Activated CD4-positive, alpha-beta memory T cell treated with anti-CD3 and anti-CD28 coated beads, Interleukin-2, amount 10 ng/mL, durations not matched to agents 7 days and 5 days (primary cell): Measurements from ENCODE around the gene MRPL23. TPM values are rescaled to one million over a fixed set of nuclear protein-coding genes. Genes with fewer than 3 reads are reported as not detected.

Experiments used
- CTCF ChIA-PET: fragments of 350-600 bp; sonication (Branson Sonifier 250); formaldehyde crosslinking; loops from one replicate; lab custom pipeline; 2021; ENCODE audit warnings: antibody characterized with exemption, inconsistent platforms; lab: Charles Lee
- POLR2A ChIA-PET: fragments of 350-600 bp; sonication (Branson Sonifier 250); formaldehyde crosslinking; loops from one replicate; lab custom pipeline; 2021; ENCODE audit warnings: antibody characterized with exemption; lab: Charles Lee
- DNase-seq: peaks from one replicate; pipeline ENCODE4 v3.0.0-alpha.2; 2020
- H3K27ac Mint-ChIP-seq: one replicate; pipeline ENCODE4 v1.8.0; 2021; ENCODE audit warnings: mild to moderate bottlenecking, mixed read lengths
- H3K27me3 Mint-ChIP-seq: one replicate; pipeline ENCODE4 v1.8.0; 2021; ENCODE audit warnings: mixed read lengths
- H3K36me3 Mint-ChIP-seq: one replicate; pipeline ENCODE4 v1.8.0; 2021; ENCODE audit warnings: low read depth, mixed read lengths
- H3K4me1 Mint-ChIP-seq: one replicate; pipeline ENCODE4 v1.8.0; 2021; ENCODE audit warnings: mixed read lengths
- H3K4me3 Mint-ChIP-seq: one replicate; pipeline ENCODE4 v1.8.0; 2021; ENCODE audit warnings: mild to moderate bottlenecking, mixed read lengths
- H3K9me3 Mint-ChIP-seq: one replicate; pipeline ENCODE4 v1.8.0; 2021; ENCODE audit warnings: mixed read lengths
- total RNA-seq, 2 experiments: library from RNA; stranded (reverse); gene quantifications; one replicate each; pipeline ENCODE4 v1.2.3, GENCODE V29; 2021

MRPL23 gene
- total RNA-seq, 2 experiments from 2014 or later = 99.8 to 99.9 TPM

DNA sequence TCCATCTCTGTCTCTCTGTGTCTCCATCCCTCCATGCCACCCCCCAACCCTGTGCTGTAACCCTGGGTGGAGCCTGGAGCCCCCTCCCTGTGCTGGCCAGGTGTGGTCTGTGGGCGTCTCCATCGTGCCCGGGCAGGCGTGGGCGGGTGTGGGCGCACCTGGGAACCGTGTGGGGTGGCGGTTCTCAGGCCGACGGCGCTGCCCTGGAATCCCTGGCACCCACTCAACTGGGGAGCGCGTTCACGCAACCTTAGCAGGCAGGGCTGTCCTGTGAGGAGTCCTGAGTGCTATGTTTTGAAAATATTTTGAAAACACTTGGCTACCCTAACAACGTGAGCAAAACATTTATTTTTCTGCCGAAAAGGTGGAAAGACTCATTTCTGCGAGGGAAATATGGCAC, 23.0 kb upstream of the MRPL23 start:
- H3K4me1 Mint-ChIP-seq = peaks cover 2% of the 10 kb centered on the region
- no peaks in the 10 kb centered on the region for H3K36me3 Mint-ChIP-seq
- no peak for DNase-seq
- POLR2A ChIA-PET = no interaction called here
- no peak overlapping the region for H3K27ac Mint-ChIP-seq
- no peaks in the 10 kb centered on the region for H3K9me3 Mint-ChIP-seq
- no peak overlapping the region for H3K4me3 Mint-ChIP-seq
- CTCF ChIA-PET = no interaction called here
- H3K27me3 Mint-ChIP-seq = peaks cover 5% of the 10 kb centered on the region

GRCh38 chr11:1924646-1925372, 22.3 kb upstream of the MRPL23 start:
- CTCF ChIA-PET = no interaction called here
- peaks cover 2% of the 10 kb centered on the region for H3K4me1 Mint-ChIP-seq
- no peaks in the 10 kb centered on the region for H3K36me3 Mint-ChIP-seq
- POLR2A ChIA-PET = no interaction called here
- H3K4me3 Mint-ChIP-seq = no peak overlapping the region
- DNase-seq = no peak
- no peak overlapping the region for H3K27ac Mint-ChIP-seq
- H3K27me3 Mint-ChIP-seq = peaks cover 5% of the 10 kb centered on the region
- no peaks in the 10 kb centered on the region for H3K9me3 Mint-ChIP-seq

GRCh38 chr11:1925373-1926155, 21.6 kb upstream of the MRPL23 start:
- no peaks in the 10 kb centered on the region for H3K9me3 Mint-ChIP-seq
- no peak for DNase-seq
- peaks cover 2% of the 10 kb centered on the region for H3K4me1 Mint-ChIP-seq
- no peak overlapping the region for H3K4me3 Mint-ChIP-seq
- ChIA-PET CTCF (no interaction called here), POLR2A (no interaction called here)
- H3K36me3 Mint-ChIP-seq = no peaks in the 10 kb centered on the region
- H3K27me3 Mint-ChIP-seq = peaks cover 7% of the 10 kb centered on the region
- H3K27ac Mint-ChIP-seq = no peak overlapping the region

DNA sequence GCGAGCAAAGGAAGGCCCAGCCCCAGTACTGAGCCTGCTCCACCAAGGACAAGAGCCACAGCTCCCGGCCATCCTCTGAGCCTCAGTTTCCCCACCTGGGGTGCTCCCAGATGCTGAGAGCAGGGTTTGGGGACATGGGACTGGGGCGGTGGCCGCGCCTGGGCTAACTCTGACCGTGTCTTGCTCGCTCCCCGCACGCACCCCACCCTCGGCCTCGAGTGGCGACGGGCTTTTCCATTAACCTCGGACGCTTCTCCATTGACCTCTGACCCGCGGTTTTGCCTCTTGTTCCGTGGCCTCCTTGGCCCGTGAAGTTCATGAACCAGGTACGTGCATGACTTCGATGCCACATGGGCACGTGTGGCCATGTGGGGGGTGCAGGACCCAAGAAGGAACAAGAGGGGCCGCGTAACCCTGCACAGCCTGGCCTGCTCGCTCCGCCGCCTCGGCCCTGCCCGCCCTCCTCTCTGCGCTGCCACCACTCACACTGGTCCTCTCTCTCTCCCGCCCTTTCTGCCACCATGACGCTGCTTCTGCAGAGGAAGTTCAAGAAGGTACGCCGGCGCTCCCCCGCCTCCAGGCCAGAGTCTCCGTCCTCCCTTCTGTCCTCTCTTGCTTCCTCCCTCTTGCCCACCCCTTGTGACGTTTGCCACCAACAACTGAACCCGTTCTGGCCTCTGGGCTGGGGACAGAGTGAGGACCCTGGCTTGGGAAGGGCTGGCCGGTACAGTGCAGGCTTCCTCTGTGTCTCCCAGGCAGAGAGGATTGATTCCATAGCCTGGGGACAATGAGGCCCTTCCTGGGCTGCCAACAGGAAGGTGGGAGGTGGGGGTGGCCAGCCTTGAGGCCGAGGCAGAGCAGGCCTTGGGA, 20.7 kb upstream of the MRPL23 start:
- Mint-ChIP-seq H3K4me3 (no peak overlapping the region), H3K36me3 (no peaks in the 10 kb centered on the region), H3K27me3 (peaks cover 10% of the 10 kb centered on the region), H3K27ac (no peak overlapping the region), H3K4me1 (peaks cover 2% of the 10 kb centered on the region), H3K9me3 (no peaks in the 10 kb centered on the region)
- no peak for DNase-seq
- CTCF ChIA-PET = no interaction called here
- POLR2A ChIA-PET = no interaction called here

- Mint-ChIP-seq H3K36me3 (no peaks in the 10 kb centered on the region), H3K4me1 (peaks cover 2% of the 10 kb centered on the region), H3K9me3 (no peaks in the 10 kb centered on the region), H3K27ac (no peak overlapping the region), H3K27me3 (peaks cover 18% of the 10 kb centered on the region), H3K4me3 (no peak overlapping the region)
- DNase-seq = no peak
- POLR2A ChIA-PET = no interaction called here
- CTCF ChIA-PET = no interaction called here
Observed at GRCh38 chr11:1927026-1927847, 19.9 kb upstream of the MRPL23 start.

- CTCF ChIA-PET = no interaction called here
- no peak overlapping the region for H3K27ac Mint-ChIP-seq
- H3K27me3 Mint-ChIP-seq = peaks cover 19% of the 10 kb centered on the region
- DNase-seq = no peak
- H3K4me1 Mint-ChIP-seq = no peaks in the 10 kb centered on the region
- no peaks in the 10 kb centered on the region for H3K36me3 Mint-ChIP-seq
- POLR2A ChIA-PET = no interaction called here
- H3K9me3 Mint-ChIP-seq = no peaks in the 10 kb centered on the region
- no peak overlapping the region for H3K4me3 Mint-ChIP-seq
Observed at GRCh38 chr11:1927848-1928469, 19.2 kb upstream of the MRPL23 start.

- ChIA-PET CTCF (no interaction called here), POLR2A (no interaction called here)
- no peak overlapping the region for H3K27ac Mint-ChIP-seq
- peaks cover 21% of the 10 kb centered on the region for H3K27me3 Mint-ChIP-seq
- DNase-seq = no peak
- H3K9me3 Mint-ChIP-seq = no peaks in the 10 kb centered on the region
- no peaks in the 10 kb centered on the region for H3K4me1 Mint-ChIP-seq
- no peak overlapping the region for H3K4me3 Mint-ChIP-seq
- no peaks in the 10 kb centered on the region for H3K36me3 Mint-ChIP-seq
Observed at GRCh38 chr11:1928470-1928890, 18.7 kb upstream of the MRPL23 start.

GRCh38 chr11:1928891-1929541, 18.1 kb upstream of the MRPL23 start:
- Mint-ChIP-seq H3K9me3 (no peaks in the 10 kb centered on the region), H3K4me3 (no peak overlapping the region), H3K36me3 (no peaks in the 10 kb centered on the region), H3K27ac (no peak overlapping the region), H3K4me1 (no peaks in the 10 kb centered on the region), H3K27me3 (peaks cover 19% of the 10 kb centered on the region)
- no peak for DNase-seq
- CTCF ChIA-PET = interaction anchor here (0.8 kb wide), 1 partner anchor 46 kb away, joined by 3 read pairs; no protein-coding TSS in a partner anchor
- POLR2A ChIA-PET = no interaction called here

- no peak for DNase-seq
- no peak overlapping the region for H3K4me3 Mint-ChIP-seq
- H3K4me1 Mint-ChIP-seq = no peaks in the 10 kb centered on the region
- peaks cover 19% of the 10 kb centered on the region for H3K27me3 Mint-ChIP-seq
- H3K27ac Mint-ChIP-seq = no peak overlapping the region
- CTCF ChIA-PET = interaction anchor here (0.8 kb wide), 1 partner anchor 47 kb away, joined by 3 read pairs; no protein-coding TSS in a partner anchor
- no peaks in the 10 kb centered on the region for H3K36me3 Mint-ChIP-seq
- POLR2A ChIA-PET = no interaction called here
- H3K9me3 Mint-ChIP-seq = no peaks in the 10 kb centered on the region
Observed at GRCh38 chr11:1929621-1930461, 17.3 kb upstream of the MRPL23 start.

GRCh38 chr11:1930462-1930830, 16.7 kb upstream of the MRPL23 start:
- Mint-ChIP-seq H3K36me3 (no peaks in the 10 kb centered on the region), H3K27ac (no peak overlapping the region), H3K4me3 (no peak overlapping the region), H3K9me3 (no peaks in the 10 kb centered on the region), H3K4me1 (no peaks in the 10 kb centered on the region), H3K27me3 (peaks cover 19% of the 10 kb centered on the region)
- no peak for DNase-seq
- CTCF ChIA-PET = no interaction called here
- POLR2A ChIA-PET = no interaction called here
